ENCODE results near the gene SLC6A20. TPM values are rescaled to one million over a fixed set of nuclear protein-coding genes. Genes with fewer than 3 reads are reported as not detected.

SLC6A20 gene
- total and polyA plus RNA-seq, 9 donors: 0.05 to 3.3 (median 0.23) TPM; not detected in 2

DNA sequence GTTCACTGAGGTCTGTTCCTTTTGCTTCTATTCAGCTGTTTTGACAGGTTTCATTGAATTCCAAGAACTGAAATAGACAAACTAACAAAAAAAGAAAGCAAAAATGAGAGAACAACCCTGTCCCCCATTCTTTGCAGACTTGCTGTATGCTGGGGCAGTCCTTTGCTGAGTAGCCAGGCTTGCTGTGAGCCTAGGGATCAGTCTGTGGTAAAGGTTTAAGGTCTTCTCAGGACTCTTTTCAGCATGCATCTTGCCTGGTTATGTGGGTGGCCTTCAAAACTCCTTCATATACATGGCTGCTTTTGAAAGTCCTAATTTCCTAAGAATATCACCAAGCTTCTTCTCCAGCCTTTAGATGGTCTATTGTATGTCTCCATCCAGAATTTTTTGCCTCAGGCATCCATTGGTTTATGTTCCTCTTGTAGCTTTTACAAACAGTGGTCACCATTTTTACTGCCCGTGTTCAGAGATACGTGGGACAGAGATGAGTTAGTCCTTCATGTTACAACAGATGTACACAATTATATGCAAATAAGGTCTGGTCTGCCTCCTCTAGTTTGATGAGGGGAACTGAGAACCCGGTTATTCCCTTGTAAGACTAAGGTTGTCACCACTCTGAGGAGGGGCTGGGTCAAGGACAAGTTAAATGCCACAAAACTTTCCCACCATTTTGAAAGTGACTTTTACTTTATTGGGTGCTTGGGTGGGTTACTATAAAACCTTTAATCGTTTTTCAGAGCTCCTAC is 65.8 kb downstream of the SLC6A20 start:
- DNase-seq: no peak
- Histone ChIP-seq H3K9me3 (no peaks in the 10 kb centered on the region), H3K4me3 (no peak overlapping the region), H3K27me3 (no peaks in the 10 kb centered on the region), H3K36me3 (no peaks in the 10 kb centered on the region), H3K4me1 (ENCODE audit: insufficient read depth) (no peaks in the 10 kb centered on the region), H3K27ac (no peak overlapping the region)
- intact Hi-C loops (cut with DNase I): no loop called here
- TF ChIP-seq EP300 (IDR thresholded peaks at IDR 0.05) (no peak), POLR2A (IDR thresholded peaks at IDR 0.05) (no peak)
- TF ChIP-seq, protein P1, sequence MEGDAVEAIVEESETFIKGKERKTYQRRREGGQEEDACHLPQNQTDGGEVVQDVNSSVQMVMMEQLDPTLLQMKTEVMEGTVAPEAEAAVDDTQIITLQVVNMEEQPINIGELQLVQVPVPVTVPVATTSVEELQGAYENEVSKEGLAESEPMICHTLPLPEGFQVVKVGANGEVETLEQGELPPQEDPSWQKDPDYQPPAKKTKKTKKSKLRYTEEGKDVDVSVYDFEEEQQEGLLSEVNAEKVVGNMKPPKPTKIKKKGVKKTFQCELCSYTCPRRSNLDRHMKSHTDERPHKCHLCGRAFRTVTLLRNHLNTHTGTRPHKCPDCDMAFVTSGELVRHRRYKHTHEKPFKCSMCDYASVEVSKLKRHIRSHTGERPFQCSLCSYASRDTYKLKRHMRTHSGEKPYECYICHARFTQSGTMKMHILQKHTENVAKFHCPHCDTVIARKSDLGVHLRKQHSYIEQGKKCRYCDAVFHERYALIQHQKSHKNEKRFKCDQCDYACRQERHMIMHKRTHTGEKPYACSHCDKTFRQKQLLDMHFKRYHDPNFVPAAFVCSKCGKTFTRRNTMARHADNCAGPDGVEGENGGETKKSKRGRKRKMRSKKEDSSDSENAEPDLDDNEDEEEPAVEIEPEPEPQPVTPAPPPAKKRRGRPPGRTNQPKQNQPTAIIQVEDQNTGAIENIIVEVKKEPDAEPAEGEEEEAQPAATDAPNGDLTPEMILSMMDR (IDR thresholded peaks at IDR 0.05): no peak
- WGBS, 3 donors: 89 to 95% (median 89%) methylated on average over 4 of the region's 4 CpGs

DNA sequence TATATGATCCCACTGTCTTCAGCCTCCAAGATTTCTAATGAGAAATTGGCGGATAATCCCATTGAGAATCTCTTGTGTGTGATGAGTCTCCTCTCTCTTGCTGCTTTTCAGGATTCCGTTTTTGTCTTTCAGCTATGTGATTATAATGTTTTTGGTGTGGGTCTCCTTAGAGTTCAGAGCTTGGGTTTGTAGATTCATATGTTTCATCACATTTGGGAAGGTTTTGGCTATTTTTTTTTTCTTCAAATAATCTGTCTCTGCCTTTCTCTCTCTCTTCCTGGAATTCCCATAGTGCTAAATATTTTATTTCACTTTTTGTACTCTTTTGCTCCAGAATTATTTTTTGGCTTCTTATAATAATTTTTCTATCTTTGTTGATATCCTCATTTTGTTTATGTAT is 66.7 kb downstream of the SLC6A20 start:
- H3K27ac ChIP-seq: no peak overlapping the region
- H3K9me3 ChIP-seq: no peaks in the 10 kb centered on the region
- H3K4me3 ChIP-seq: no peak overlapping the region
- DNase-seq: no peak
- no peaks in the 10 kb centered on the region for H3K4me1 ChIP-seq (ENCODE audit: insufficient read depth)
- TF ChIP-seq, protein P1 (IDR thresholded peaks at IDR 0.05): no peak
- TF ChIP-seq POLR2A (IDR thresholded peaks at IDR 0.05): no peak
- H3K27me3 ChIP-seq: no peaks in the 10 kb centered on the region
- WGBS, 3 donors: 72 to 99% (median 97%) methylated on average over 2 of the region's 2 CpGs
- intact Hi-C loops (cut with DNase I): no loop called here
- no peaks in the 10 kb centered on the region for H3K36me3 ChIP-seq

DNA sequence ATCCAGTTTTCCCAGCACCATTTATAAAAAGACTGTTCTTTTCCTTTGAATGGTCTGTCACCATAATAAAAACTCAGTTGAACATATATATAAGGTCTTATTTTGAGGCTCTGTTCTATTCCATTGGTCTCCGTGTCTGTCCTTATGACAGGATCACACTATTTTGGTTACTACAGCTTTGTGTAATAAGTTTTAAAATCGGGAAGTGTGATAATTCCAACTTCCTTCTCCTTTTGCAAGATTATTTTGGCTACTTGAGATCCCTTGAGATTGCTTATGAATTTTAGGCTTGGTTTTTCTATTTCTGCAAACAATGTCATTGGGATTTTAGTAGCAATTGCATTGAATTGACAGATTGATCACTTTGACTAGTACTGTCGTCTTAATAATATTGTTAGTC is 71.4 kb downstream of the SLC6A20 start:
- Histone ChIP-seq H3K36me3 (no peaks in the 10 kb centered on the region), H3K4me3 (no peak overlapping the region), H3K4me1 (ENCODE audit: insufficient read depth) (no peaks in the 10 kb centered on the region), H3K9me3 (no peaks in the 10 kb centered on the region), H3K27ac (no peak overlapping the region), H3K27me3 (no peaks in the 10 kb centered on the region)
- TF ChIP-seq EP300 (IDR thresholded peaks at IDR 0.05) (no peak), POLR2A (IDR thresholded peaks at IDR 0.05) (no peak)
- TF ChIP-seq, protein P1 (IDR thresholded peaks at IDR 0.05): no peak
- DNase-seq: no peak
- intact Hi-C loops (cut with DNase I): no loop called here
- 87 to 92% (median 90%) methylated on average over 3 of the region's 3 CpGs for WGBS, 3 donors

DNA sequence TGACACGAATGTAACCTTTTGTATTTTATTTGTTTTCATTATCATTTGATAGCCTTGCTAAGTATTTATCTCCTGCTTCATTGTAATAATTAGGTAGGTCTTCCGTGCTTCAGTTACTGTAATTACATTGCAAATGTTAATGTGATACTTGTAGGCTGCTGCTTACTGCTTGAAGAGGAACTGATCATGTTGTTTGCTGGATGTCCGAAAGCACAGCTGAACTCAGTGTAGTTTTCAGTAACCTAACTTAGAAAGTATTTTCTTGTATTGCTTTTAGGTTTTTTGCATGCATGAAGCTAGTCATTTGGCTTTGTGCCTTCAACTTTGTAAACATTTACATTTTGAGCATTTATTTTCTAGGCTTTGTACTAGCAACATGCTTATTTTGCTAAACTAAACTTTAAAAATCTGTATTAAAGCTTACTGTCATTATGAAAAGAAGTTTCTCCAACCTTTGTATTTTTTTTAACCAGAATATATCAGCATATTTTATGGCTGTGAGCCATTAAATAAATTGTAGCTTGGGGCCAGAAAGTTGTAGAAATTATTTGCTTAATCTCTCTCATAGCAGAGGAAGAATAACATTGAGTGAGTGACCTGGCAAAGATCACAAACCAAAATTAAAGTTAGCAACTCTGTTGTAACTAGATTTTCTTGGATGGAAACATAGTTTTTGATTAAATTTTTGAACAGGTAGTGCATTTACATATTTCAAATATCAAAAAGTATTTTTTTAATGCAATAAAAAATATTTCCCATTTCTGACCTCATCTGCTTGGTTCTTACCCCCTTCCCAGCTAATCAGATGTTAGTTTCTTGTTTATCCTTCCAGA is 76.5 kb downstream of the SLC6A20 start:
- intact Hi-C loops (cut with DNase I): no loop called here
- no peaks in the 10 kb centered on the region for H3K27me3 ChIP-seq
- no peak for TF ChIP-seq POLR2A (IDR thresholded peaks at IDR 0.05)
- TF ChIP-seq EP300 (IDR thresholded peaks at IDR 0.05): no peak
- TF ChIP-seq, protein P1 (IDR thresholded peaks at IDR 0.05): no peak
- DNase-seq: no peak
- H3K36me3 ChIP-seq: no peaks in the 10 kb centered on the region
- WGBS, 3 donors: 13 to 33% (median 22%) methylated on average over 3 of the region's 3 CpGs
- no peaks in the 10 kb centered on the region for H3K9me3 ChIP-seq
- H3K27ac ChIP-seq: no peak overlapping the region
- no peak overlapping the region for H3K4me3 ChIP-seq
- no peaks in the 10 kb centered on the region for H3K4me1 ChIP-seq (ENCODE audit: insufficient read depth)

Measured in ovary (tissue), 9 donors.